Measurements from ENCODE around the gene TMEM161A. TPM values are rescaled to one million over a fixed set of nuclear protein-coding genes. Genes with fewer than 3 reads are reported as not detected.
"Not testable (repeated sequence)": the region's sequence is repeated elsewhere in the genome, so short reads cannot be mapped to it uniquely, and the experiment has no call there.

TMEM161A gene
- total RNA-seq, 1 donor from 2014 or later, result 27.1 TPM

DNA sequence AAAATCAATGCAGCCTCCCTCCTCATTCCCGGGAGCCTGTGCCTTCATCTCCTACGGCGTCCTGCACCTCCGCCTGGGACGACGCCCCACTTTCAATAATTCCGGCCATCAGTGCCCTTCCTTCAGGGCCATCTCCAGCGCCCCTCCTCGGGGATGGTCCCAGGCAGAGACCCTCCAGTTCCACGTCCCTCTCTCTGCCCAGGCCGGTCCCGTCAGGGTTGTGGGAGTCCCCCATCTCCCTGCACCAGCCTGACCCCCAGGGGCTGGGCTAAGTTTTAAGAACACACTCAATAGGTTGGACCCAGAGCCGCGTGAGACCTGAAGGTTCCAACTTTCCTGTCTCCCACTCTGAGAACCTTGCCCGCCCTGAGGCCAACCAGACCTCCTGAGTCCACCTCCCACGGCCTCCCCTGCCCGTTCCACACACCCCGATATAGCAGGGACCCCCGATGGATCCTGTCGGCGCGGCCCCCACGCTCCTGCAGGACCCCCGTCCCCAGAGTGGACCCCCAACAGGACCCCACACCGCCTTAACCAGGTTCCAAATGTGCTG, 646 bp downstream of the TMEM161A start:
- DNase-seq (ENCODE audit: low spot score), result no peak
- Mint-ChIP-seq H3K27me3 (ENCODE audit: low read depth) (no peaks in the 10 kb centered on the region), H3K4me1 (ENCODE audit: low read depth) (peaks cover 18% of the 10 kb centered on the region), H3K9me3 (ENCODE audit: low read depth) (no peaks in the 10 kb centered on the region), H3K36me3 (ENCODE audit: low read depth) (no peaks in the 10 kb centered on the region), H3K27ac (ENCODE audit: unreplicated experiment) (peak overlapping the region; percentile 87), H3K4me3 (ENCODE audit: unreplicated experiment) (peak overlapping the region; percentile 99)
- TF ChIP-seq, protein P1, sequence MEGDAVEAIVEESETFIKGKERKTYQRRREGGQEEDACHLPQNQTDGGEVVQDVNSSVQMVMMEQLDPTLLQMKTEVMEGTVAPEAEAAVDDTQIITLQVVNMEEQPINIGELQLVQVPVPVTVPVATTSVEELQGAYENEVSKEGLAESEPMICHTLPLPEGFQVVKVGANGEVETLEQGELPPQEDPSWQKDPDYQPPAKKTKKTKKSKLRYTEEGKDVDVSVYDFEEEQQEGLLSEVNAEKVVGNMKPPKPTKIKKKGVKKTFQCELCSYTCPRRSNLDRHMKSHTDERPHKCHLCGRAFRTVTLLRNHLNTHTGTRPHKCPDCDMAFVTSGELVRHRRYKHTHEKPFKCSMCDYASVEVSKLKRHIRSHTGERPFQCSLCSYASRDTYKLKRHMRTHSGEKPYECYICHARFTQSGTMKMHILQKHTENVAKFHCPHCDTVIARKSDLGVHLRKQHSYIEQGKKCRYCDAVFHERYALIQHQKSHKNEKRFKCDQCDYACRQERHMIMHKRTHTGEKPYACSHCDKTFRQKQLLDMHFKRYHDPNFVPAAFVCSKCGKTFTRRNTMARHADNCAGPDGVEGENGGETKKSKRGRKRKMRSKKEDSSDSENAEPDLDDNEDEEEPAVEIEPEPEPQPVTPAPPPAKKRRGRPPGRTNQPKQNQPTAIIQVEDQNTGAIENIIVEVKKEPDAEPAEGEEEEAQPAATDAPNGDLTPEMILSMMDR (IDR thresholded peaks at IDR 0.05), result no peak

DNA sequence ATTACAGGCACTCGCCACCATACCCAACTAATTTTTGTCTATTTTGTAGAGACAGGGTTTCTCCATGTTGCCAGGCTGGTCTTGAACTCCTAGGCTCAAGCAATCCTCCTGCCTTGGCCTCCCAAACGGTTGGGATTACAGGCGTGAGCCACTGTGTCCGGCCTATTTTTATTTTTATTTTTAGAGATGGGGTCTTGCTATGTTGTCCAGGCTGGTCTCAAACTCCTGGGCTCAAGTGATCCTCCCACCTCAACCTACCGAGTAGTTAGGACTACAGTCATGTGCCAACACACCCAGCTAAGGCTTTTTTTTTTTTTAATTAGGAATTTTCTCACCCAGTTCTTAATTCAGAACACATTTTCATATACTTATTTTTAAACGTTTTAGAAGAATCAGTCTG, 2.6 kb downstream of the TMEM161A start:
- peaks cover 18% of the 10 kb centered on the region for H3K4me1 Mint-ChIP-seq (ENCODE audit: low read depth)
- DNase-seq (ENCODE audit: low spot score); H3K36me3 Mint-ChIP-seq (ENCODE audit: low read depth); H3K9me3 Mint-ChIP-seq (ENCODE audit: low read depth); H3K4me3 Mint-ChIP-seq (ENCODE audit: unreplicated experiment); H3K27me3 Mint-ChIP-seq (ENCODE audit: low read depth); H3K27ac Mint-ChIP-seq (ENCODE audit: unreplicated experiment): not testable (repeated sequence)

DNA sequence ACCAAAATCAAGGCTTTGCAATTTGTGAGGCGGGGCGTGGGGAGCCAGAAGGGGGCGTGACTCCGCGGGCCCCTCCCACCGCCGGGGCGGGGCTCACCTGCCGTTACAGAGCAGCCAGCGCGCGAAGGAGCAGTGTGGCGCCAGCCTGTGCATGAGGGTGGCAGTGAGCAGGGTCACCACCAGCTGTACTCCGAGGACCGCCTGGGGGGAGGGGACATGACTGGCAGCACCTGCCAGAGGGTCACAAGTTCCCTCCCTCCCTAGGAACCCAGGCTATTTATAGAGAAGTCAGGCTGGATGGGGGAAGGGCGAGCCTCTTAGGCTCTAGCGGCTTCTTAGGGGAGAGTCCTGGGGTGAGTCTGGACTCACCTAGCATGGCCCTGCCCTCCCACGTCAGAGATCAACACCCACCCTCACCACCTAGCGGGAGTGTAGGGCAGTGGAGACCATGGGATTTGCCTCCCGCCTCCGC, 3.6 kb downstream of the TMEM161A start:
- Mint-ChIP-seq H3K36me3 (ENCODE audit: low read depth) (peaks cover 4% of the 10 kb centered on the region), H3K4me1 (ENCODE audit: low read depth) (peaks cover 18% of the 10 kb centered on the region), H3K27ac (ENCODE audit: unreplicated experiment) (no peak overlapping the region), H3K9me3 (ENCODE audit: low read depth) (peaks cover 8% of the 10 kb centered on the region), H3K4me3 (ENCODE audit: unreplicated experiment) (no peak overlapping the region), H3K27me3 (ENCODE audit: low read depth) (no peaks in the 10 kb centered on the region)
- no peak for DNase-seq (ENCODE audit: low spot score)
- TF ChIP-seq, protein P1 (IDR thresholded peaks at IDR 0.05), result no peak

DNA sequence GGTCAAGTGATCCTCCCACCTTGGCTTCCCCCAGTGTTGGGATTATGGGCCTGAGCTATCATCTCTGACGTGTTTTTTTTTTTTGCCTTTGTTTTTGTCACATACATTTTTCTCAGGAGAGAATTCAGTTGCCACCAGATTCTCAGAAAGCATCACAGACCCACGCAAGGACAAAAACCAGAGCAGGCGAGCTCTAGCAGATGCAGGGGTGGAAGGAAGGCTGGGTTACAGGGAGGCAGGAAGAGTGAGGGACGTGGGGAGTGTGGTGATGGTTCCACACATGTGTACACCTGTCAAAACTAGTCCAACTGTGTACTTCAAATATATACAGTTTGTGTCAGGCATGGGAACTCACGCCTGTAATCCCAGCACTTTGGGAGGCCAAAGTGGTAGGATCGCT, 4.3 kb downstream of the TMEM161A start:
- Mint-ChIP-seq H3K27me3 (ENCODE audit: low read depth) (no peaks in the 10 kb centered on the region), H3K4me3 (ENCODE audit: unreplicated experiment) (no peak overlapping the region), H3K27ac (ENCODE audit: unreplicated experiment) (peak overlapping the region; percentile 50), H3K4me1 (ENCODE audit: low read depth) (peaks cover 18% of the 10 kb centered on the region), H3K9me3 (ENCODE audit: low read depth) (peaks cover 8% of the 10 kb centered on the region), H3K36me3 (ENCODE audit: low read depth) (peaks cover 4% of the 10 kb centered on the region)
- DNase-seq (ENCODE audit: low spot score), result no peak
- TF ChIP-seq, protein P1 (IDR thresholded peaks at IDR 0.05), result no peak

DNA sequence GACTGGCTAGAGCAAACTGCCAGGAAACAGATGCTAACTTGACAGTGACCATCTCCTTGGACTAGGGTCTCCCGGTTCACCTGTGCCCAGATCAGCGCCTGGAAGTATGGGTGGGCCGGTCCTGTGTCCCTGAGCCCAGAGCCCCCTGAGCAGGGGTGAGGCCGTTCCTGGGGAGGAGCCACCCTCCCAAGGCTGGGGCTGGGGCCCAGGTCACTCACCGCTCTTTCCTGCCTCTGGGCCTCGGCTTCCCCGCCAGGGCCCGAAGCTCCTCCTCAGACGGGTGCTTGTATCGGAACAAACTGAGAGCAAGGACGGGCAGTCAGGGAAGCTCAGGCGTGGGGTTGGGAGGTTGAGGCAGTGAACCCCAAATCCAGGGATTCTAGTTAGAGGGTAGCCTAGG, 5.4 kb downstream of the TMEM161A start:
- no peak overlapping the region for H3K27ac Mint-ChIP-seq (ENCODE audit: unreplicated experiment)
- peaks cover 7% of the 10 kb centered on the region for H3K36me3 Mint-ChIP-seq (ENCODE audit: low read depth)
- H3K4me1 Mint-ChIP-seq (ENCODE audit: low read depth), result peaks cover 11% of the 10 kb centered on the region
- no peaks in the 10 kb centered on the region for H3K27me3 Mint-ChIP-seq (ENCODE audit: low read depth)
- H3K4me3 Mint-ChIP-seq (ENCODE audit: unreplicated experiment), result no peak overlapping the region
- TF ChIP-seq, protein P1 (IDR thresholded peaks at IDR 0.05), result no peak
- peaks cover 9% of the 10 kb centered on the region for H3K9me3 Mint-ChIP-seq (ENCODE audit: low read depth)
- DNase-seq (ENCODE audit: low spot score), result no peak

DNA sequence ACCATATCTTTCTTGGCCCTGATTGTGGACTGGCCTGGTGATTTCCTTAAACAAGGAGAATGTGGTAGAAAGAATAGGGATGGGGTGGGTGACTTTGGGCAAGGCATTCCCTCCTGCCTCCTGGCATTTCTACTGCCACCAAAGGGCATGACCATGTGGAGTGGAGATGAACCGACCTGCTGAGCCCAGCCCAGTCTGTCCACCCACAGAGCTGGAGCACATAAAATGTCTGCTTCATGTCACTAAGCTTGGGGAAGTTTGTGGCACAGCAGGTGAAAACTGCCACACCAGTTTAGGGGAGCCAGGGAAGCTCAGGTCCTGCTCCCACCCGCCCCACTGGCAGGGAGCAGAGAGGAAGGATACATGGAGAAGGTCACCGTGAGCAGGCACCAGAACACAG, 6.3 kb downstream of the TMEM161A start:
- TF ChIP-seq, protein P1 (IDR thresholded peaks at IDR 0.05), result no peak
- no peaks in the 10 kb centered on the region for H3K27me3 Mint-ChIP-seq (ENCODE audit: low read depth)
- no peak overlapping the region for H3K4me3 Mint-ChIP-seq (ENCODE audit: unreplicated experiment)
- peaks cover 10% of the 10 kb centered on the region for H3K9me3 Mint-ChIP-seq (ENCODE audit: low read depth)
- H3K36me3 Mint-ChIP-seq (ENCODE audit: low read depth), result peaks cover 8% of the 10 kb centered on the region
- peaks cover 2% of the 10 kb centered on the region for H3K4me1 Mint-ChIP-seq (ENCODE audit: low read depth)
- no peak for DNase-seq (ENCODE audit: low spot score)
- no peak overlapping the region for H3K27ac Mint-ChIP-seq (ENCODE audit: unreplicated experiment)

Measured in chondrocyte (in vitro differentiated cells).